GM19324 (cell line): Measurements from ENCODE around the gene GRM1.
A peak's percentile ranks its signal among the peaks of the same experiment; 100 is the strongest.

Experiments used
- ATAC-seq: cut with Tn5 transposase; IDR thresholded peaks from one replicate; pipeline ENCODE4 v1.9.1; 2021; ENCODE audit warnings: mild to moderate bottlenecking, moderate library complexity; ENCODE audit not compliant: unreplicated experiment, low FRiP score

Gene GRM1

GRCh38 chr6:146095481-146095880 lies 66.6 kb downstream of the GRM1 start:
- ATAC-seq: no peak

- no peak for ATAC-seq
Measured at GRCh38 chr6:146097586-146097985, 68.7 kb downstream of the GRM1 start.

DNA sequence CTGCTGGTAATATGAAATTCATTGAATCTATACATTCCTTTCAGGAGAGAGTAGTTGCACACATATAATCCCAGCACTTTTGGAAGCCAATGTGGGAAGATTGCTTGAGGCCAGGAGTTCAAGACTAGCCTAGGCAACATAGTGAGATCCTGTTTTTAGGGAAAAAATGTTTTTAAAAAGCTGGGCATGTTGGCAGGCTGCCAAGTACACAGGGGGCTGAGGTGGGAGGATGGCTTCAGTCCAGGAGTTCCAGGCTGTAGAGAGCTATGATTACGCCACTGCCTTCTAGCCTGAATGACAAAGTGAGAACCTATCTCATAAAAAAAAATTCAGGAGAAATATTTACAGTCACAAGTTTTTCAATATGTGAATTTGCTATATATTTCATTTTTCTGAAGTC lies 71.9 kb downstream of the GRM1 start:
- ATAC-seq: no peak

DNA sequence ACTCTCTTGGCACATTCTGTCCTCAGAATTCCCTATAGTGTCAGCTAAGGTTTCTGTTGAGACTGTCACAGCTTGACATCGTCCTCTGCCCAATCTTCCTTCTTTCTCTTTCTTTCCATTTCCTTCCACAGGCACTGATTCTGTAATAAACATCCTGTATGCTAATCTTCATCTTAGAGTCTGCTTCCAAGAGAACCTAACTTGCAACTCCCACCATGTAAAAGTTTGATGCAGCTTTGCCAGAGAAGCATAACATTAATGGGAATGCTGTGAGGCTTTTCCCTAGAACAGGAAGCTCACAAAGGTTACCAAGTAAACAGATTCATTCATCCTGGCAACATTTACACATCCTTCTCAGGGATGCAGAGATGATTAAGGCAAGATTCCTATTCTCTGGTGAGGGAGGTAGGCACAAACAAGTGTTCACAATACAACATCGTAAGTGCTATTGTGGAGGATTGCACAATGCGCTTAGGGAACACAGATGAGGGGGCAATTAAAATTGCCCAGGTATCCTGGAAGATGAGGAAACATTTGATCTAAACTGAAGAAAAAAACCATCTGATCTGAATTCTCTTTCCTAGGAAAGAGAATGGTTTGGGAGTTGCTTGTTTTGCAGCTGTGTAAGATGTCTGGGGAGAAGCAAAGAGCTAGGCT lies 74.7 kb downstream of the GRM1 start:
- ATAC-seq: no peak

GRCh38 chr6:146106532-146106931 lies 77.7 kb downstream of the GRM1 start:
- ATAC-seq: no peak

GRCh38 chr6:146110990-146111389 lies 82.1 kb downstream of the GRM1 start:
- ATAC-seq: no peak

DNA sequence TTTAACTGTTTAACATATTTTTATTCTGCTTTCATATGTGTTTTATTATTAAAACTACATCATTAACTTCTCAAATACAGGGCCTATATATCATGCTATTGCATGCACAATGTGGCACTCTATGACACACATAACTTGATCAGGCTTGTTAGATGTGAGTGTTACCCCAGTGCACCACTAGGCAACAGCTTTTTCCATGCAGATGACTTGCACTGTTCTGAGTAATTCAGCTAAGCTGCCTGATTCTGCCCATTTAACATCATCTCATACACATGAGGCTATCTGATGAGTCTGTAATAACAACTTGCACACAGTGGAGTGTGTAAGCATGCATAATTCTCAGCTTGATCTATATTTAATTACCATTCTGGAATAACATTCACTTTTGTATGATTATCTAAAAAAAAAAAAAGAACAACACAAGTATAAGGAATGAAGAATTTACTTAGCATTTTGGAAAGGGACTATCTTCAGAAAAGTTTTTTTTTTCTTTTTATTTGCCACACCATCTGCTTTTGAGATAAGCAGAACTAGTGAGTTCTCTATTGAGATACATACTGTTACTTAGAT lies 83.1 kb downstream of the GRM1 start:
- ATAC-seq: no peak

DNA sequence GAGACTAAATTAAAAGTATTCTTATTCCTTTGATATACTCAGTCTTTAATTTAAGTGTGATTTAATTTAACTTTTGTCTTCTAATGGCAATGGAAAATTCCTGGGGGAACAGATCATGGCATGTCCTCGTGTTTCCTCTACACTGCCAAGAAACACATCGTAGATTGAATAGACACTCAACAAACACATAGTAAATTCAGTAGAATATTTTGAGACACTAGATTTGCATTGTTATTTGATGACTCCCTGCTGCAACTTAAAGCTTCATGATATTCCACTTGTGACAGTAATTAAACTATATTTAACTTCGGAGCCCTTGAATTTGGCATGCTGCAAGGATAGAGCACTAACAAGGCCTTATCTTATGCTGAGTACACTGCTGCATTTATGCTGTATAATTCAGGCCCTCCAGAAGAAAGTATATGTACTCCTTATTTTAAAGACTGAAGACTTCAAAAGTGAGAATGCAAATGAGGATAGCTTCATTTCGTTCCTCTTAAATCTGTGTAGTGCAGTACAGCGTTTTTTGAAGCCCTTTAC lies 84.3 kb downstream of the GRM1 start:
- ATAC-seq: no peak

DNA sequence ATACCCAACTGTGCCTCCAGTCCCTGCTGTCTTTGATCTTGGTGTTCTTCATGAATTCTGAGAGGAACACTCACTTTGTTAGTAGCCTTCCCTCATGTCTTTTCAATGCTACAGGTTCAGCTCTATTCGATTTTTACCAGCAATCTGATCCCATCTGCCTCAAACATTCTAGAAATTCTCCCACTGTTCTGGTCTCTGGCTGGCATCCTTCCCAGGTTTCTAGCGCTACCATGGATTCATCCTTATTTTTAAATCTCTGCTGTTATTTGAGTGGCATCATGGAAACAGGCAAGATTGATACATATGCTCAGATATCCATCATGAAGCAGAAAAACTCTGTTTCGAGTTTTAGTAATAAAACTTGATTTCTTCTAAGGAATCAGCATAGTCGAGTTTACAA lies 94.8 kb downstream of the GRM1 start:
- no peak for ATAC-seq

DNA sequence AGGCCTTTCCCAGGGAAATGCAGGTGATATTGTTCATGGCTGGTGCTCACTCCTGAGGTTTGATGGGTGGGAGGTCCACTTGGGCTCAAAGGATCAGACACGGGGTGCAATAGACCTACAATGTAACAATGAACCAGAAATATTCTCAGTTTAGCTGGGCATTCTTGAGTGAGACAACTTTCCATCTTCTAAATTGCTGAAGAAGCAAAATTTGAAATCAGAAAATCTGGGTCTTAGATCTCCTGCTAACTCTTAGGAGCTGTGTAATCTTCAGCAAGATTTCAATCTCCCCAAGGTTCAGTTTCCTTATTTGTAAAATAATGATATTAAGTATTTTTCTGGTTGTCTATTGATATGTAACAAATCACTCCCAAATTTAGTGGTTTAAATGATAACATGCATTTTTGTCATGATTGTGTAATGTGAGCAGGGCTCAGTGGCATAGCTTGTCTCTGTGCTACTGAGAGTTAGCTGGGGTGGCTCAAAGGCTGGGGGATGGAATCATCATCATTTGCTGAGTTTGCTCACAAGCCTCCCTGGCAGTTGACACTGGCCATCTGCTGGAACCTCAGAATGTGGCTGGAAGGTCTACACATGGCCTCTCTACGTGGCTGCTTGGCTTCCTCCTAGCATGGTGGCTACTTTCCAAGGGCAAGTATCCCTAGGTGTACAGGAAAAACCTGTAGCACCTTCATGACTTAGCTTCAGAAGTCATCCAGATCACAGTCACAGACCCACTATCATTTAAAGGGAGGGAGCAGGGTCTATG lies 98.8 kb downstream of the GRM1 start:
- no peak for ATAC-seq

DNA sequence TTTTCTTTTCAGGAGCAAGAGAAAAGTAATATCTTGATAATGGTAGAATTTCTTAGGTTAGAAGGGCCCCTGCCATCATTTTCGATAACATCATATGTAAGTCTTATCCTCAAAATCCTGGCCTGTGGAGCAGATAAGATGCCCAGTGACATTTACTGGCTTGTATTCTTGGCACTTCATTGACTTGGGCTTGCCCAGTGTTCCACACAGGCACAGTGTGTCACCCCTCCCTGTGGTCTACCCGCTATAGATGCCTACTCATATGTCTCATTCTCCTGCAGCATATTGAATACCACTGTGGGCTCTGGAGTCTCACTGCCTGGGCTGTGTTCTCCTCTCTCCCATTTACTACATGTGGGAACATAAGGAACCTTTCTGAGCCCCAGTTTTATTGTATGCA lies 105.0 kb downstream of the GRM1 start:
- no peak for ATAC-seq

DNA sequence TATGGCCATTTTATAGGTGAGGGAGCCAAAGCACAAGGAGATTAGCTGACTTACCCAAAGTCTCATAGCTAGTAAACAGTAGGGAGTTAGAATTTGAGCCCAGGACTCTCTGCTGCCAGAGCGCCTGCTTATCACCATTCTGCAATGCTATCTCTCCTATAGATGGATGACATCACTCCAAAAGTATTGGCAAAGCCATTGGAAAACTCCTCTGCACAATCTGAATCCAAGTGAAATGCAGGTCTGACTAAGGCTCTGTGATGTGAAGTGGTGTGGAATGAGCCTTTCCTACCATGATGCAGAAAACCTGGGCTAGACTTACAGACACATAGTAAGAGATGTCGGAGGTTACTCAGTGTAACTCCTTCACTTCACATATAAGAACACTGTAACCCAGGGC lies 106.3 kb downstream of the GRM1 start:
- ATAC-seq: no peak

- no peak for ATAC-seq
Measured at GRCh38 chr6:146146836-146147235, 118.0 kb downstream of the GRM1 start.

GRCh38 chr6:146149770-146150169 lies 120.9 kb downstream of the GRM1 start:
- no peak for ATAC-seq

GRCh38 chr6:146153040-146153758 lies 124.3 kb downstream of the GRM1 start:
- ATAC-seq: peak; percentile 97

GRCh38 chr6:146154197-146154596 lies 125.3 kb downstream of the GRM1 start:
- ATAC-seq: no peak

GRCh38 chr6:146161664-146162063 lies 132.8 kb downstream of the GRM1 start:
- ATAC-seq: no peak

GRCh38 chr6:146169872-146170271 lies 141.0 kb downstream of the GRM1 start:
- ATAC-seq: no peak

DNA sequence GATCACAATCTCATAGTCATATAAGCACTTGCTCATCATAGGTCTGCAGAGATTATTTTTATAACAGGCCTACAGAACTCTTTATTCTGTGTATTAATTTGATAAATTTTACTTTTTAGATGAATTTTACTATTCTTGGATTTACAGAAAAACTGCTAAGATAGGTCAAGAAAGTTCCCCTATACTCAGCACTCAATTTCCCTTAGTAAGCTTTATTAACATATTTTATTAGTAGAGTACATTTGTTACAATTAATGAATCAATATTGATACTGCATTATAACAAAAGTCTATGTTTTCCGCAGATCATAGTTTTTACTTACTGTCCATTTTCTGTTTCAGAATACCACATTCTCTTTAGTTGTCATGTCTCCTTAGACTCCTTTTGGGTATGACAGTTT lies 148.9 kb downstream of the GRM1 start:
- ATAC-seq: no peak

GRCh38 chr6:146183831-146184230 lies 155.0 kb downstream of the GRM1 start:
- ATAC-seq: no peak

DNA sequence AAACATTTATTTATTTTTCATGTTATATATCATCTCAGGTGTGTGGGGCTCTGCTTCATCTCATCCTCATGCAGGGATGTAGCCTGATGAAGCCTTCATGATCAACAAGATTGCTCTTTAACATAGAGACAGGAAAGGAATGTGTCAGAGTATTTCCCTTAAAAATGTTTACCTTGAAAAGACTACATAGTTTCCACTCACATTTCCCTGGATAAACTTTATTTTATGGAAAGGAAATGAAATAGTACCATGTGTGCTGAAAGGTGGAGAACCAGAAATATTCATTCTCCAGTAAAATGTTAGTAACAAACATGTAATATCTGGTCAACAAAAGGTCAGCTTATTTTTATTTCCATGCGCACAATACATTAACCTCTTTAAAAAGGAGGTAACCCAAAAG lies 155.8 kb downstream of the GRM1 start:
- no peak for ATAC-seq
